H1 (cell line): ENCODE measurements around the gene DAPK1. TPM values are rescaled to one million over a fixed set of nuclear protein-coding genes. Genes with fewer than 3 reads are reported as not detected.

Experiments
- TCF12 ChIP-seq: IDR thresholded peaks from 2 replicates; pipeline ENCODE4 v1.6.1; 2011; ENCODE audit warnings: low read depth, mild to moderate bottlenecking, low read length
- polyA plus RNA-seq, 7 experiments: library from polyadenylated mRNA; depleted of rRNA in 3 of 7; stranded (reverse) in 5 of 7; unstranded in 2 of 7; fragments of >200 nt in 5 of 7; fragments of 200-250 nt in 2 of 7; gene quantifications; 1 replicate in 5 of 7; 2 replicates in 1 of 7; 4 replicates in 1 of 7; pipeline versions ENCODE4 v1.2.1 to v1.2.3, GENCODE V29; 2011 to 2013; ENCODE audit warnings: missing spikeins in 2 of 7, mixed read lengths in 2 of 7
- total RNA-seq: library from RNA; stranded (reverse); fragmentation: NEBNext Ultra II Directional; extraction: Animal tissue kit (Norgen Biotek cat#: 25700); gene quantifications from 2 replicates; pipeline ENCODE4 v1.2.1, GENCODE V29; 2021

Gene DAPK1
- total and polyA plus RNA-seq, 2 of the 8 experiments (the other 6 are each of a cell fraction or from before 2014, with no cell fraction given), result 62.4 to 131 TPM

- TF ChIP-seq TCF12, result no peak
These were observed 158.8 kb downstream of the DAPK1 start (continued) for GRCh38 chr9:87656485-87656884.
